ENCODE results near the gene SH3BP4.

Gene SH3BP4

GRCh38 chr2:235005023-235005422, 53.2 kb downstream of the SH3BP4 start:
- no peaks in the 10 kb centered on the region for H4K20me1 ChIP-seq (ENCODE audit: control insufficient read depth, insufficient read depth, low read depth, low read length)
- no peak overlapping the region for H3K4me2 ChIP-seq (ENCODE audit: low read length)
- no peaks in the 10 kb centered on the region for H3K4me1 ChIP-seq (ENCODE audit: control insufficient read depth, low read length)
- no peaks in the 10 kb centered on the region for H3K79me2 ChIP-seq (ENCODE audit: control insufficient read depth, low read length)
- no peaks in the 10 kb centered on the region for H3K27me3 ChIP-seq (ENCODE audit: control insufficient read depth, low read length)
- H3K4me3 ChIP-seq (ENCODE audit: low read length), result no peak overlapping the region
- no peak for TF ChIP-seq CTCF (IDR thresholded peaks at IDR 0.05; ENCODE audit: low read depth, low read length, poor library complexity, severe bottlenecking)
- no peak for TF ChIP-seq EZH2phosphoT487 (IDR thresholded peaks at IDR 0.05; ENCODE audit: borderline replicate concordance, low read length)
- H3K9me3 ChIP-seq (ENCODE audit: control insufficient read depth, insufficient read depth, low read length), result no peaks in the 10 kb centered on the region
- H3F3A ChIP-seq (ENCODE audit: control insufficient read depth, insufficient read depth), result no peaks in the 10 kb centered on the region
- no peaks in the 10 kb centered on the region for H3K36me3 ChIP-seq (ENCODE audit: control insufficient read depth, low read length)
- H3K9me2 ChIP-seq (replicated peaks; ENCODE audit: control insufficient read depth, low read length), result no peaks in the 10 kb centered on the region
- H3K27ac ChIP-seq (ENCODE audit: low read depth, low read length), result no peak overlapping the region

GRCh38 chr2:235005603-235006259, 53.9 kb downstream of the SH3BP4 start:
- no peaks in the 10 kb centered on the region for H3K9me3 ChIP-seq (ENCODE audit: control insufficient read depth, insufficient read depth, low read length)
- no peaks in the 10 kb centered on the region for H4K20me1 ChIP-seq (ENCODE audit: control insufficient read depth, insufficient read depth, low read depth, low read length)
- H3K4me1 ChIP-seq (ENCODE audit: control insufficient read depth, low read length), result no peaks in the 10 kb centered on the region
- no peaks in the 10 kb centered on the region for H3K9me2 ChIP-seq (replicated peaks; ENCODE audit: control insufficient read depth, low read length)
- no peaks in the 10 kb centered on the region for H3K36me3 ChIP-seq (ENCODE audit: control insufficient read depth, low read length)
- no peak overlapping the region for H3K4me2 ChIP-seq (ENCODE audit: low read length)
- no peak overlapping the region for H3K4me3 ChIP-seq (ENCODE audit: low read length)
- no peaks in the 10 kb centered on the region for H3F3A ChIP-seq (ENCODE audit: control insufficient read depth, insufficient read depth)
- H3K27ac ChIP-seq (ENCODE audit: low read depth, low read length), result no peak overlapping the region
- H3K79me2 ChIP-seq (ENCODE audit: control insufficient read depth, low read length), result no peaks in the 10 kb centered on the region
- TF ChIP-seq EZH2phosphoT487 (IDR thresholded peaks at IDR 0.05; ENCODE audit: borderline replicate concordance, low read length), result no peak
- no peak for TF ChIP-seq CTCF (IDR thresholded peaks at IDR 0.05; ENCODE audit: low read depth, low read length, poor library complexity, severe bottlenecking)
- no peaks in the 10 kb centered on the region for H3K27me3 ChIP-seq (ENCODE audit: control insufficient read depth, low read length)

- H3K4me1 ChIP-seq (ENCODE audit: control insufficient read depth, low read length), result no peaks in the 10 kb centered on the region
- no peaks in the 10 kb centered on the region for H3K9me2 ChIP-seq (replicated peaks; ENCODE audit: control insufficient read depth, low read length)
- H4K20me1 ChIP-seq (ENCODE audit: control insufficient read depth, insufficient read depth, low read depth, low read length), result no peaks in the 10 kb centered on the region
- no peak overlapping the region for H3K4me2 ChIP-seq (ENCODE audit: low read length)
- no peak overlapping the region for H3K27ac ChIP-seq (ENCODE audit: low read depth, low read length)
- H3K4me3 ChIP-seq (ENCODE audit: low read length), result no peak overlapping the region
- H3F3A ChIP-seq (ENCODE audit: control insufficient read depth, insufficient read depth), result no peaks in the 10 kb centered on the region
- H3K36me3 ChIP-seq (ENCODE audit: control insufficient read depth, low read length), result no peaks in the 10 kb centered on the region
- H3K27me3 ChIP-seq (ENCODE audit: control insufficient read depth, low read length), result no peaks in the 10 kb centered on the region
- no peaks in the 10 kb centered on the region for H3K9me3 ChIP-seq (ENCODE audit: control insufficient read depth, insufficient read depth, low read length)
- H3K79me2 ChIP-seq (ENCODE audit: control insufficient read depth, low read length), result no peaks in the 10 kb centered on the region
- TF ChIP-seq EZH2phosphoT487 (IDR thresholded peaks at IDR 0.05; ENCODE audit: borderline replicate concordance, low read length) (no peak), CTCF (IDR thresholded peaks at IDR 0.05; ENCODE audit: low read depth, low read length, poor library complexity, severe bottlenecking) (no peak)
Measured at GRCh38 chr2:235006461-235006860, 54.6 kb downstream of the SH3BP4 start.
